ENCODE results near the gene RPS6KB2.

The RPS6KB2 gene

DNA sequence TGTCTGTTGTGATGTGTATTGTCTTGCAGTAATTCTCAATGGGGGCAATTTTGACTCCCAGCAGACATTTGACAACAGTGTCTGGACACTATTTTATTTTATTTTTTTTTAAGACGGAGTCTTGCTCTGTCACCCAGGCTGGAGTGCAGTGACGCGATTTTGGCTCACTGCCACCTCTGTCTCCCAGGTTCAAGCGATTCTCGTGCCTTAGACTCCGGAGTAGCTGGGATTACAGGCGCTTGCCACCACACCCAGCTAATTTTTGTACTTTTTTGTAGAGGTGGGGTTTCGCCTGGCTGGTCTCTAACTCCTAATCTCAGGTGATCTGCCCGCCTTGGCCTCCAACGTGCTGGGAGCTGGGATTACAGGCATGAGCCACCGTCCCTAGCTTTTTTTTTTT is 1.4 kb downstream of the RPS6KB2 start:
- TF ChIP-seq, protein P1, sequence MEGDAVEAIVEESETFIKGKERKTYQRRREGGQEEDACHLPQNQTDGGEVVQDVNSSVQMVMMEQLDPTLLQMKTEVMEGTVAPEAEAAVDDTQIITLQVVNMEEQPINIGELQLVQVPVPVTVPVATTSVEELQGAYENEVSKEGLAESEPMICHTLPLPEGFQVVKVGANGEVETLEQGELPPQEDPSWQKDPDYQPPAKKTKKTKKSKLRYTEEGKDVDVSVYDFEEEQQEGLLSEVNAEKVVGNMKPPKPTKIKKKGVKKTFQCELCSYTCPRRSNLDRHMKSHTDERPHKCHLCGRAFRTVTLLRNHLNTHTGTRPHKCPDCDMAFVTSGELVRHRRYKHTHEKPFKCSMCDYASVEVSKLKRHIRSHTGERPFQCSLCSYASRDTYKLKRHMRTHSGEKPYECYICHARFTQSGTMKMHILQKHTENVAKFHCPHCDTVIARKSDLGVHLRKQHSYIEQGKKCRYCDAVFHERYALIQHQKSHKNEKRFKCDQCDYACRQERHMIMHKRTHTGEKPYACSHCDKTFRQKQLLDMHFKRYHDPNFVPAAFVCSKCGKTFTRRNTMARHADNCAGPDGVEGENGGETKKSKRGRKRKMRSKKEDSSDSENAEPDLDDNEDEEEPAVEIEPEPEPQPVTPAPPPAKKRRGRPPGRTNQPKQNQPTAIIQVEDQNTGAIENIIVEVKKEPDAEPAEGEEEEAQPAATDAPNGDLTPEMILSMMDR (conservative IDR thresholded peaks at IDR 0.05) = no peak
- H3K27ac ChIP-seq = peak overlapping the region; percentile 95; the same call in 1 of the 2 replicates

- TF ChIP-seq, protein P1 (conservative IDR thresholded peaks at IDR 0.05) = no peak
- no peak overlapping the region for H3K27ac ChIP-seq
Measured at GRCh38 chr11:67431346-67432249, 3.3 kb downstream of the RPS6KB2 start.

DNA sequence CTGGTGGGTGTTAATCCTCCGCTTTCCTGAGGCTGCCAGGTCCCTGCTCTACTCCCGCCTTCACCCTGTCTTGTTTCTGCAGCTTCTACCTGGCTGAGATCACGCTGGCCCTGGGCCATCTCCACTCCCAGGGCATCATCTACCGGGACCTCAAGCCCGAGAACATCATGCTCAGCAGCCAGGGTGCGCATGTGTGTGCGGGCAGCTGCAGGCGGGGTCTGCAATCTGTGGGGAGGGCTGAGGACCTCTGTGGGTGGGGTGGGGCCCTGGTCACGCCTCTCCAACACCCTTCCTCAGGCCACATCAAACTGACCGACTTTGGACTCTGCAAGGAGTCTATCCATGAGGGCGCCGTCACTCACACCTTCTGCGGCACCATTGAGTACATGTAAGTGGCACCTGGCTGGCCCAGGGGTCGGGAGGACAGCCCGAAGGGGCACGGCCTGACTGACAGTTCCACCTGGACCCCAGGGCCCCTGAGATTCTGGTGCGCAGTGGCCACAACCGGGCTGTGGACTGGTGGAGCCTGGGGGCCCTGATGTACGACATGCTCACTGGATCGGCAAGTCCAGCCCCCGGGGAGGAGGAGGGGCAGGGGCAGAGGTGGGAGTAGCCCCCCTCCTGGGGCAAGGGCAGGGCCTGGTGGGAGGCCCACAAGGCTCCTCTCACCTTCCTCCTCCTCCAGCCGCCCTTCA is 4.5 kb downstream of the RPS6KB2 start:
- TF ChIP-seq, protein P1 (conservative IDR thresholded peaks at IDR 0.05) = no peak
- no peak overlapping the region for H3K27ac ChIP-seq

- TF ChIP-seq, protein P1 (conservative IDR thresholded peaks at IDR 0.05) = no peak
- H3K27ac ChIP-seq = no peak overlapping the region
Measured at GRCh38 chr11:67433536-67434394, 5.5 kb downstream of the RPS6KB2 start.

DNA sequence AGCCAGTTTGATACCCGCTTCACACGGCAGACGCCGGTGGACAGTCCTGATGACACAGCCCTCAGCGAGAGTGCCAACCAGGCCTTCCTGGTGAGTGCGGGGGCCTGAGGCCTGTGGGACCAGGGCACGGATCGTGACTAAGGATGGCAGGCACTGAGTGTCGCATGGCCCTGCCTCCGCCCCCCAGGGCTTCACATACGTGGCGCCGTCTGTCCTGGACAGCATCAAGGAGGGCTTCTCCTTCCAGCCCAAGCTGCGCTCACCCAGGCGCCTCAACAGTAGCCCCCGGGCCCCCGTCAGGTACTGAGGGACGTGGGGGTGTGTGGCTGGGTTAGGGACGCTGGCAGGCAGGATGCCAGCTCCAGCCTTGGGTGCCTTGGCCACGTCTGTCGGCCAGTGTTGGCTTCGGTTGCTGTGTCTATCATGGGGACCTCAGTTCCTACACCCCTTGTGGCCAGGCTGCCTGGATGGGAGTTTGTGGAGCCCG is 6.1 kb downstream of the RPS6KB2 start:
- H3K27ac ChIP-seq = no peak overlapping the region
- TF ChIP-seq, protein P1 (conservative IDR thresholded peaks at IDR 0.05) = no peak

GRCh38 chr11:67435031-67435726 is 6.9 kb downstream of the RPS6KB2 start:
- TF ChIP-seq, protein P1 (conservative IDR thresholded peaks at IDR 0.05) = no peak
- no peak overlapping the region for H3K27ac ChIP-seq

Measured in VCaP (cell line).